ENCODE data around the gene SMNDC1. TPM values are rescaled to one million over a fixed set of nuclear protein-coding genes. Genes with fewer than 3 reads are reported as not detected.

SMNDC1 gene
- total RNA-seq, 2 donors from 2014 or later = 7.5 to 7.6 TPM

GRCh38 chr10:110350812-110351211 is 46.1 kb upstream of the SMNDC1 start:
- WGBS, 2 donors = 92 to 93% methylated on average over 2 of the region's 2 CpGs
- Histone ChIP-seq H3K27ac (no peak overlapping the region), H3K9me3 (no peaks in the 10 kb centered on the region), H3K27me3 (no peaks in the 10 kb centered on the region), H3K4me1 (peaks cover 4% of the 10 kb centered on the region), H3K4me3 (no peak overlapping the region), H3K36me3 (replicated peaks in 1 of 2; ENCODE audit: insufficient read depth in 1 of 2, low read depth in 2 of 2) (no peaks in the 10 kb centered on the region)
- ATAC-seq (no peak), DNase-seq (no peak)
- no peak for TF ChIP-seq CTCF (IDR thresholded peaks at IDR 0.05)
- TF ChIP-seq POLR2A (IDR thresholded peaks at IDR 0.05) = no peak
- intact Hi-C loops (cut with DNase I) = loop anchor here (10.0 kb wide), 1 partner anchor 194 kb away; no protein-coding TSS in a partner anchor

GRCh38 chr10:110349831-110350230 is 45.1 kb upstream of the SMNDC1 start:
- Histone ChIP-seq H3K36me3 (replicated peaks in 1 of 2; ENCODE audit: insufficient read depth in 1 of 2, low read depth in 2 of 2) (no peaks in the 10 kb centered on the region), H3K27ac (no peak overlapping the region), H3K27me3 (no peaks in the 10 kb centered on the region), H3K4me1 (peaks cover 4% of the 10 kb centered on the region), H3K4me3 (no peak overlapping the region), H3K9me3 (no peaks in the 10 kb centered on the region)
- ATAC-seq (no peak), DNase-seq (no peak)
- whole genome bisulfite sequencing, 2 donors = 61 to 68% methylated on average over 3 of the region's 3 CpGs
- intact Hi-C loops (cut with DNase I) = loop anchor here (10.0 kb wide), 1 partner anchor 195 kb away; no protein-coding TSS in a partner anchor
- TF ChIP-seq POLR2A (IDR thresholded peaks at IDR 0.05) (no peak), CTCF (IDR thresholded peaks at IDR 0.05) (no peak)

- Histone ChIP-seq H3K4me1 (peaks cover 4% of the 10 kb centered on the region), H3K27me3 (no peaks in the 10 kb centered on the region), H3K27ac (no peak overlapping the region), H3K4me3 (no peak overlapping the region), H3K36me3 (replicated peaks in 1 of 2; ENCODE audit: insufficient read depth in 1 of 2, low read depth in 2 of 2) (no peaks in the 10 kb centered on the region), H3K9me3 (no peaks in the 10 kb centered on the region)
- intact Hi-C loops (cut with DNase I) = no loop called here
- no peak for TF ChIP-seq POLR2A (IDR thresholded peaks at IDR 0.05)
- TF ChIP-seq CTCF (IDR thresholded peaks at IDR 0.05) = no peak
- ATAC-seq = no peak
- no peak for DNase-seq
- WGBS, 2 donors = 61 to 62% methylated on average over 5 of the region's 5 CpGs
These were observed 44.7 kb upstream of the SMNDC1 start for GRCh38 chr10:110349386-110349785.

- H3K27ac ChIP-seq = no peak overlapping the region
- DNase-seq (no peak), ATAC-seq (no peak)
- H3K9me3 ChIP-seq = no peaks in the 10 kb centered on the region
- intact Hi-C loops (cut with DNase I) = no loop called here
- no peaks in the 10 kb centered on the region for H3K36me3 ChIP-seq (replicated peaks in 1 of 2; ENCODE audit: insufficient read depth in 1 of 2, low read depth in 2 of 2)
- TF ChIP-seq CTCF (IDR thresholded peaks at IDR 0.05) (no peak), POLR2A (IDR thresholded peaks at IDR 0.05) (no peak)
- H3K4me1 ChIP-seq = no peaks in the 10 kb centered on the region
- no peak overlapping the region for H3K4me3 ChIP-seq
- no peaks in the 10 kb centered on the region for H3K27me3 ChIP-seq
These were observed 43.6 kb upstream of the SMNDC1 start for GRCh38 chr10:110348336-110348735.

- Histone ChIP-seq H3K9me3 (no peaks in the 10 kb centered on the region), H3K27me3 (no peaks in the 10 kb centered on the region), H3K4me3 (no peak overlapping the region), H3K36me3 (replicated peaks in 1 of 2; ENCODE audit: insufficient read depth in 1 of 2, low read depth in 2 of 2) (no peaks in the 10 kb centered on the region), H3K27ac (no peak overlapping the region), H3K4me1 (no peaks in the 10 kb centered on the region)
- DNase-seq (no peak), ATAC-seq (no peak)
- 91 to 93% methylated on average over 4 of the region's 4 CpGs for WGBS, 2 donors
- intact Hi-C loops (cut with DNase I) = no loop called here
- no peak for TF ChIP-seq POLR2A (IDR thresholded peaks at IDR 0.05)
- no peak for TF ChIP-seq CTCF (IDR thresholded peaks at IDR 0.05)
These were observed 42.2 kb upstream of the SMNDC1 start for GRCh38 chr10:110346914-110347313.
